Stimulated activated CD4-positive, alpha-beta T cell treated with anti-CD3 and anti-CD28 coated beads, Interleukin-1b, Interleukin-23, amount 100 ng/mL, for 48 hours (primary cell): ENCODE data around the gene USP5.

Experiments used
- DNase-seq: peaks from one replicate; pipeline ENCODE4 v3.0.0-alpha.2; 2020

The USP5 gene

DNA sequence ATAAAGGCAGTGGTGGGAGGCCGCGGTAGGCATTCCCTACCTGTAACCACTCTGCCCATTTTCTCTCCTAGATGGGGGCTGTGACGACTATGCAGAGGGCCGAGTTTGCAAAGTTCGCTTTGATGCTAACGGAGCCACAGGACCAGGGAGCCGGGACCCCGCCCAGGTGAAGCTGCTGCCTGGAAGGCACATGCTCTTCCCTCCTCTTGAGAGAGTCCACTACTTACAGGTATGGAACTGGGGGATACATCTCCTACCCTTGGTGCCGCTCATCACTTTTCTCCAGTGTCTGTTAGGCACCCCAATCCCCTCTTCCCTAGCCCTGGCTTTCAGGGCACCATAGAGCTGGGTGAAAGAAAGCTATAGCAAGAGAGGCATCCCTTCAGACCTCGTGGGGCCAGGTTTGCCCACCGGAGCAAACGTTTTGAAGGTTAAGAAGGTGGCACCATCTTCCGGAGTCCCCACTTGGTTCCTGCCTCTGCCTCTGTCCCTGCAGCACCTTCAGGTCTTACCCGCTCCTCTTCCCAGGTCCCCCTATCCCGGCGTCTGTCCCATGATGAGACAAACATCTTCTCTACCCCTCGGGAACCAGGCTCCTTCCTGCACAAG lies 25.7 kb upstream of the USP5 start:
- no peak for DNase-seq

DNA sequence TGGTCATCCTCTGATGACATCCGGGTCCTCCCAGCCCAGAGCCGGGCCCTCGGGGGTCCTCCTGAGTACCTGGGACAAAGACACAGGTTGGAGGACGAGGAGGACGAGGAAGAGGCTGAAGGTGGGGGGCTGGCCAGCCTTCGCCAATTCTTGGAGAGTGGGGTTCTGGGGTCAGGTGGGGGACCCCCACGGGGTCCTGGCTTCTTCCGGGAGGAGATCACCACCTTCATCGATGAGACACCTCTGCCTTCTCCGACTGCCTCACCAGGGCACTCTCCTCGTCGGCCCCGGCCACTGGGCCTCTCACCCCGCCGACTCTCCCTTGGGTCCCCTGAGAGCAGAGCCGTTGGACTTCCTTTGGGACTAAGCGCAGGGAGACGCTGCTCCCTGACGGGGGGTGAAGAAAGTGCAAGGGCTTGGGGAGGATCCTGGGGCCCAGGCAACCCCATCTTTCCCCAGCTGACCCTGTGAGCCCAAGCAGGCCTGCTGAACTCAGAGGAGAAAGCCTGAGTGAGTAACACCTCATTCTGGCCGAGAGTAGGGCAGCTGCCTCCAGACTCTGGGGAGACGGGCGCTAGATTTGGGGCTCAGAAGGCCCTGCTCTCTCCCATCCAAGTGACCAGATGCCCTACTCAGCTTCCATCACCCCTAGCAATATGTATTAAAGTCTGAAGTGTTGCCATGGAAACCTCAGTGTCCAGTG lies 25.1 kb upstream of the USP5 start:
- DNase-seq: no peak

DNA sequence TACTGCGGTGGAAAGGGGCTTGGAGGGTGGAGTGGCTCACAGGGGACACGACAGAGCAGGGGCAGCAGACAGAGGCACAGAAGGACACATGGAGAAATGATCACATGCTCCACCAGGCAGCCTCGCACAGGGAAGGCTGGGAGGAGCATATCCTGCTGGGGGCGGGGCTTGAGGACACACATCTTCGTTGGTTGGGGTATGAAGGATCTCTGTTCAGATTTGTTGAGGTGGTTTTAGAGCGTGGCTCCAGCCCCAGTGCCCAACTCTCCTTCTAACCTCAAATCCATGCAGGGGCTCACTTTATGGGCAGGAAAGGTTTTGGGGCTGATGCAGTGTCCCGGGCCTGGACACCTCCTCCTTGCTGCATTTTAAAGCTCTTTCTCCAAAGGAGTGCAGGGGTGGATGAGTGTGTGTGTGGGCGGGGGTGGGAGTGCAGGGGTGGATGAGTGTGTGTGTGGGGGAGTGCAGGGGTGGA lies 24.5 kb upstream of the USP5 start:
- DNase-seq: peak; percentile 59

DNA sequence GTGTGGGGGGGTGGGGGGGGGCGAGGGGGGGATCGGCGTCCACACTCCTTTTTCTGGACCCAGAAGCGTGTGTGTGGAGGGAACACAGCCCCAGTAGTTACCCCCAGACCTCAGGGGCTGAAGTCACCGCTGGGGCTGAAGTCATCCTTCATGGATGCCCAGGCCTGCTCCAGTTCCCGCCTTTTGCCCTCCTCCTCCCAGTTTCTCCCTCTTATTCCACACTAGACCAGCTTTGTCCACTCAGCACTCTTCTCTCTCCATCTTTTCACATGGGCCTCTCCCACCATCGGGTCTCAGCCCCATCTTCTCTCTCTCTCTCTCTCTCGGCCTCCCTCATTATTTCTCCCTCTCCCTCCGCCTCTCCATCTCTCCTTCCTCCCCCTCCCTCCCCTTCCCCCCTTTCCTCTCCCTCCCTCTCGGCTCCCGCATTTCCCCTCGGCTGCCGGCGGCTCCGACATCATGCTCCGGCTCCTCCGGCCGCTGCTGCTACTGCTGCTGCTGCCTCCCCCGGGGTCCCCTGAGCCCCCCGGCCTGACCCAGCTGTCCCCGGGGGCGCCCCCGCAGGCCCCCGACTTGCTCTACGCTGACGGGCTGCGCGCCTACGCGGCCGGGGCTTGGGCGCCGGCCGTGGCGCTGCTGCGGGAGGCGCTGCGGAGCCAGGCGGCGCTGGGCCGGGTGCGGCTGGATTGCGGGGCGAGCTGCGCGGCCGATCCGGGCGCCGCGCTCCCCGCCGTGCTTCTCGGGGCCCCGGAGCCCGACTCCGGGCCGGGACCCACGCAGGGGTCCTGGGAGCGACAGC lies 23.8 kb upstream of the USP5 start, which contains the start of gene P3H3:
Gene P3H3 (plus strand): TSS at position 426 of the 799 bp plus-strand sequence. CDS start 34 bp downstream, at position 460.
- DNase-seq: no peak

DNA sequence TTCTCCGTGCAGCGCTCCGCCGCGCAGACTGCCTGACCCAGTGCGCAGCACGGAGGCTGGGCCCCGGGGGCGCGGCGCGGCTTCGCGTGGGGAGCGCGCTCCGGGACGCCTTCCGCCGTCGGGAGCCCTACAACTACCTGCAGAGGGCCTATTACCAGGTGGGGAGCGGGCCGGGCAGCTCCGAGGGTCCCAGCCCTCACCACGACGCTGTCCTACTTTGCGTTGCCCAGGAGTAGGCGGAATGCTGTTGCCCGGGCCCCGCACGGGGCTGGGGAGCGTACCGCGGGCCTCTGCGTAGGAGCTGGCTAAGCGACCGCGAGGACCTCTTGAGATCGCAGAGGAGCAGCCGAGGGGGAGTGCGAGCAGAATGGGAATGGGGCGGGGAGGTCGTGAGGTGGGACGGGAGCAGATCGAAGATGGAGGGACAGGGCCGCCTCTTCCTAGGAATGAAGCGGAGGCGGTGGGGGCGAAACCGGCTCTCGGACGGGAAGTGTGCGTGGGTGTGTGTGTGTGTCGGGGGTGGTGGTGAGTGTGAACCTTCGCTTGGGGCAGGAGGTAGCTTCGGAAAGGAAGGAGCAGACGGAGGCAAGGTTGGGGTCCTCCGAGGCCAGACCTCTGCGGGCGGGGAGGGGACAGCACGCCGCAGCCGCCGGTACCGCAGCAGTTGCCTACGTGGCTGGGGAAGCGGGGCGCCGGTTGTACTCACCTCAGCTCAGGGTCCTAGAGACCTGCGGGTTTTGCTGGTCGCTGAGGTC lies 23.0 kb upstream of the USP5 start:
- DNase-seq: peak; percentile 33

DNA sequence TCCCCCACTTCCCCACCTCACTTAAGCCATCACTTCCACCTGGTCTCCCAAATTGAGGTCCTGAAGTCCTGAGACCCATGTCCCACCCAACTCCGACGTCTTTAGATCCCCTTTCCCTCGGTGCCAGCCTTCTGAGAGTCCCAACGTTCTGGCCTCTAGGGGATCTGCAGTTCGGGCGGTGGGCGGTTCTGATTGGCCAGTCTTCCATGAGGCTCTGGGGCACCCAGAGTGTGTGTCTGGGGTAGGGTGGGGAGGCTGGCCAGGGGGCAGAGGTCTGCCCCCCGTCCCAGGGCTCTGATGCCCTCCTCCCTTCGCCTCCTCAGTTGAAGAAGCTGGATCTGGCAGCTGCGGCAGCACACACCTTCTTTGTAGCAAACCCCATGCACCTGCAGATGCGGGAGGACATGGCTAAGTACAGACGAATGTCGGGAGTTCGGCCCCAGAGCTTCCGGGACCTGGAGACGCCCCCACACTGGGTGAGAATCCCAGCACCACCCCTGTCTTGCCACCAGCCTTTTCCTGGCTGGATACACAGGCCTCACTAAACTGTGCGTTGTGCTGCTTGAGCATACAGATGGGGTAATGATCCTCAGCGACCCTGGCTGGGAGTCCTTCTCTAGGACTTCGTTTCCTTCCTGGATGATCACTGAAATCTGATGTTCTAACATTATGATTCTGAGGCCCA lies 22.3 kb upstream of the USP5 start:
- DNase-seq: no peak

DNA sequence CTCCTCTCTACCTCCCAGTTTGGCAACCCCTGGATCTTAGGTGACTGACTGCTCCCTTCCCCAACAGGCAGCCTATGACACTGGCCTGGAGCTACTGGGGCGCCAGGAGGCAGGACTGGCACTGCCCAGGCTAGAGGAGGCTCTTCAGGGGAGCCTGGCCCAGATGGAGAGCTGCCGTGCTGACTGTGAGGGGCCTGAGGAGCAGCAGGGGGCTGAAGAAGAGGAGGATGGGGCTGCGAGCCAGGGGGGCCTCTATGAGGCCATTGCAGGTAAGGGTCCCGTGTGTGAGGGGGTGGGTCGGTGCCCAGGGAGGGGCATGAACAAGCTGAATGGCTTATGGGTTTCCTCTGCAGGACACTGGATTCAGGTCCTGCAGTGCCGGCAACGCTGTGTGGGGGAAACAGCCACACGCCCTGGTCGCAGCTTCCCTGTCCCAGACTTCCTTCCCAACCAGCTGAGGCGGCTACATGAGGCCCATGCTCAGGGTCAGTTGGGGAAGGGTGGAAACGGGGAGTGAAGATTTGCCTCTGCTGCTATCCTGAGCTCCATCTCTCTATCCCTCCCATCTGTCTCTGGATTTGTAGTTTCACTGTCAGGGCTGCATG lies 21.6 kb upstream of the USP5 start:
- DNase-seq: no peak

DNA sequence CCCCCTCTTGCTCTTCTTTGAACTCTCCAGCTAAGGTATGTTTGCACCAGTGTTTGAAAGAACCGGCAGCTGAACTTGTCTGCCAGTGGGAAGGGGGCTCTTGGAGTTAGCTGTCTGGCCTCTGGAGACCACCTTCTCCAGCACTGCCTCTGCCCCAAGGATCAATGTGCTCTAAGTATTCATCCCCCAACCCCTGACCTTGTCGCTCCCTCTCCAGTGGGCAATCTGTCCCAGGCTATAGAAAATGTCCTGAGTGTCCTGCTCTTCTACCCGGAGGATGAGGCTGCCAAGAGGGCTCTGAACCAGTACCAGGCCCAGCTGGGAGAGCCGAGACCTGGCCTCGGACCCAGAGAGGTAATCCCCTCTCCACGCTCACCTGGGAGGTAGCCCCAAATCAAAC lies 21.0 kb upstream of the USP5 start:
- no peak for DNase-seq

DNA sequence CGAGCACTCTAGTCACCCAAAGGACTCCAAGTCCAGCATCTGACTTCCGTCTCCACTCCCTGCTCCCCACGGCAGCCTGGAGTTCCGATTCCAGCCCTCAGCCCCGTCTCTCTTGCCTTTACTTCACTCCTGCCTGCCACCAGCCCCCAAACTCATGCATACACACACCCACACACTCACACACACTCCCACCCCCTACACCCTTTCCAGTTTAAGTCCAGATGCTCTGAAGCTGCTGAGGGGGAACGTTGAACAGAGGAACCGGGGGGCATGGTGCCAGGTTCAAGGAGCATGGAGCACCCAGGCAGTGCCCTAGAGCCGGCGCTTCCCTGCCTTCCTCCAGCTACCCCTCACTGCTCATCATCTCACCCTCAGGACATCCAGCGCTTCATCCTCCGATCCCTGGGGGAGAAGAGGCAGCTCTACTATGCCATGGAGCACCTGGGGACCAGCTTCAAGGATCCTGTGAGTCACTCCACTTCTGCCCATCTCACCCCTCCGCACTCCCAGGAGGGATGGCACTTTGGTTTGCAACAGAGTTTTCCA lies 20.4 kb upstream of the USP5 start:
- no peak for DNase-seq

DNA sequence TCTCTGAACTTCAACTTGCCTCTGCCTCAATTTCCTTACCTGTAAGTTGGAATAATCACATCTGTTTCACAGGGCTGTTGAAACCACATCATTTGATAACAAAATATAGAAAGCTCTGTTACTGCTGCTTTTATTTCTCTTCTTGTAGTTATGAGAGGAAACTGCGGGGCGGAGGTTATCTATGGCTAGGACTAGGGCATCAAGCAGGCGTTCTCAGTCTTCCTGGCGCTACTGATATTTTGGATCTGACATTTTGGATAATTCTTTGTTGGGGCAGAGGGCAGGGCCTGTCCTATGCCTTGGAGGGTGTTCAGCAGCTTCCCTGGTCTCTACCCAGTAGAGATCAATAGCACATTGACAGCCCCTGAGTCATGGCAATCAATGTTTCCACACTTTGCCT lies 19.8 kb upstream of the USP5 start:
- no peak for DNase-seq

DNA sequence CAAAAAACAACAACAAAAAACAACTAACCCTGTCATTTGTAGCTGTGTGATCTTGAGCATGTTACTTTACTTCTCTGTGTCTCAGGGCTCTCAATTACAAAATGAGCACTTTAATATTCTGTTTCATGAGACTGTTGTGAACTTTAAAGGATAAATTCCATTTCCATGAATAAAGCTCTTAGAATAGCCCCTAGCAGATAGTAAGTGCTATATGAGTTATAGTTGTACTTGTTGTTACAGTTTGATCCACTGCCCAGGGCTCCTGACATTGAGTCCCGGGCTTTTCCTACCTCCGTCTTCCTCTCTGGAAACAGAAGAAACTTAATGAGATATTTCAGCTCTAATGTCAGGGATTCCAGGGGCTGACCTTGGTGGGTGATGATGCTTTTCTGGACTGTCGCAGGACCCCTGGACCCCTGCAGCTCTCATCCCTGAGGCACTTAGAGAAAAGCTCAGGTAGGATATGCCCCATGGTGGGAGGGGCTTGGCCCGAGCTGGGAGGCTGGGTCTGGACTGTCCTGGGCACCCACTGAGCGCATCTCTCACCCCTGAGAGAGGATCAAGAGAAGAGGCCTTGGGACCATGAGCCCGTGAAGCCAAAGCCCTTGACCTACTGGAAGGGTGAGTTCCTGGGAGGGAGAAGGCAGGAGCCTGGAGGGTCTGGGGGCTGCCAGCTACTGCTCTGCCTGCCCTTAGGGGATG lies 18.6 kb upstream of the USP5 start:
- DNase-seq: no peak

DNA sequence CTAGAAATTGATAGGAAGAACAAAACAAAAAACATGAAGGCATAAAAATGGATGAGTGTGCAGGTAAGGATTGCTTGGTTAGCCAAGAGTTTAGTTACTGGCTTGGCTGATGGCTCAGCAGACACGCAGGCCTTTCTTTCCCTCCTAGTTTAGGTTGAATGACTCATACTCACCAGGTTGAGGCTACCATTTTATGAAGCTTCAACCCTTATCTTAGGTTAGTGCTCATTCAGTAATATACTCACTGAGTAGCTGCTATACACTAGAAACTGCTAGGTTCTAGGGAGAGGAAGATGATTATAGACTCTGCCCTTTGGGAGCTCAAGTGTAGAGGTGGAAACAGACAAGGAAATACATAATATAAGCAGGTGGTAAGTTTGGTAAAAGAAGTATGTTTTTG lies 17.7 kb upstream of the USP5 start:
- DNase-seq: no peak

DNA sequence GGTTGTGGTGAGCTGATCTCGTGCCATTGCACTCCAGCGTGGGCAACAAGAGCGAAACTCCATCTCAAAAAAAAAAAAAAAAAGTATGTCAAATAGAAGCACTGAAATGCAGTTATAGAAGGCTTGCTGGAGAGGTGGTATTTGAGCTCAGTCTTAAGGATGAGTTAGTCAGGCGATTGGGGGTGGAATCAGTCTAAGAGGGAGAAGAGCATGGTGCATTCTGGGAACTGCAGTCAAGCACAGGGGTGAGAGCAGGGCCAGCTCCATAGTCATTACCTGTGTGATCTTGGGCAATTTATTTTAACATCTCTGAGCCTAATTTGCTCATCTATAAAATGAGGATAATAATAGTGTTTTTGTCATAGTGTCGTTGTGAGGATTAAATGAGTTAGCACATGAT lies 17.1 kb upstream of the USP5 start:
- no peak for DNase-seq

DNA sequence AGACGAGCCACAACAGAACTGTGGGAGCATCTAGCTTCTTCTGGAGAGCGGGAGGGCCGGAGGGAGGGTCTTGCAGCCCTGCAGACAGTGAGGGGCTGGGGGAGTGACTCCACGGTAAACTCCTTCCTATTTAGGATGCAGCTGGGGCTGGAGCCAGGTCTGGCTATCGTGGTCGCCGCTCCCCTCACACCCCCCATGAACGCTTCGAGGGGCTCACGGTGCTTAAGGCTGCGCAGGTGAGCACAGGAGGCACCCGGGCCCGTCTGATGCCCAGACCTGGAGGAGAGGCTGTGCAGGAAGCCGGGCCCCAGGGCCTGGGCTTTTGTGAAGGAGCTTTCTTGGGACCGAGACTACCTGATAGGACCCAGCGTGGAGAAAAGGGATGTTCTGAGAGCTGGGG lies 15.1 kb upstream of the USP5 start:
- no peak for DNase-seq

DNA sequence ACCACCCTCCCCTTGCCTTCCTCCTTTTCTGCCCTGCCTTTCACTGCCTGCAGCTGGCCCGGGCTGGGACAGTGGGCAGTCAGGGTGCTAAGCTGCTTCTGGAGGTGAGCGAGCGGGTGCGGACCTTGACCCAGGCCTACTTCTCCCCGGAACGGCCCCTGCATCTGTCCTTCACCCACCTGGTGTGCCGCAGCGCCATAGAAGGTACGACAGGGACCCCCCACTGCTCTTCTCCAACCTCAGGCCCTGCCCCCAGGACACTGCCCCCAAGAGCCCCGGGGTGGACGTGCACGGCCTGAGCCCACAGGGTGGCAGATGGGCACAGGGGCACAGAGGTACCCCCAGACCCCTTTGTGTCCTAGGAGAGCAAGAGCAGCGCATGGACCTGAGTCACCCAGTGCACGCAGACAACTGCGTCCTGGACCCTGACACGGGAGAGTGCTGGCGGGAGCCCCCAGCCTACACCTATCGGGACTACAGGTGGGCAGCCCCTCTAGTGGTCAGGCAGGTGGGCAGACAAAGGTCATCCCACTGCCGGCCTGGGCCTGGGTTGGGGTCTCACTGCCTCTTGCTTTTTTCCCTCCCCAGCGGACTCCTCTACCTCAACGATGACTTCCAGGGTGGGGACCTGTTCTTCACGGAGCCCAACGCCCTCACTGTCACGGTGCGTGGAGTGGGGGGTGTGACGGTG lies 14.4 kb upstream of the USP5 start:
- no peak for DNase-seq

DNA sequence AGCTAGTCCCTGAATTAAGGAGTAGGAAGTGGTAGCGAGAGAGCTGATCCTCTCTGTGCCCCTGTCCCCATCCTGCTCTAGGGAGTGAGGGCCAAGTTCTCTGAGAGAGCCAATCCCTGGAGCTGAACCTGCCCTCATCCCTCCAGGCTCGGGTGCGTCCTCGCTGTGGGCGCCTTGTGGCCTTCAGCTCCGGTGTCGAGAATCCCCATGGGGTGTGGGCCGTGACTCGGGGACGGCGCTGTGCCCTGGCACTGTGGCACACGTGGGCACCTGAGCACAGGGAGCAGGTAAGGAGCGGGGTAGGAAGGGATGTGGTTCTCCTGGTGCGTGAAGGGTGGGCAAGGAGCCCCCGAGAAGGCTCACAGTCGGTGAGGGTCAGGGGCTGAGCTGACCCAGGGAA lies 13.1 kb upstream of the USP5 start:
- no peak for DNase-seq

DNA sequence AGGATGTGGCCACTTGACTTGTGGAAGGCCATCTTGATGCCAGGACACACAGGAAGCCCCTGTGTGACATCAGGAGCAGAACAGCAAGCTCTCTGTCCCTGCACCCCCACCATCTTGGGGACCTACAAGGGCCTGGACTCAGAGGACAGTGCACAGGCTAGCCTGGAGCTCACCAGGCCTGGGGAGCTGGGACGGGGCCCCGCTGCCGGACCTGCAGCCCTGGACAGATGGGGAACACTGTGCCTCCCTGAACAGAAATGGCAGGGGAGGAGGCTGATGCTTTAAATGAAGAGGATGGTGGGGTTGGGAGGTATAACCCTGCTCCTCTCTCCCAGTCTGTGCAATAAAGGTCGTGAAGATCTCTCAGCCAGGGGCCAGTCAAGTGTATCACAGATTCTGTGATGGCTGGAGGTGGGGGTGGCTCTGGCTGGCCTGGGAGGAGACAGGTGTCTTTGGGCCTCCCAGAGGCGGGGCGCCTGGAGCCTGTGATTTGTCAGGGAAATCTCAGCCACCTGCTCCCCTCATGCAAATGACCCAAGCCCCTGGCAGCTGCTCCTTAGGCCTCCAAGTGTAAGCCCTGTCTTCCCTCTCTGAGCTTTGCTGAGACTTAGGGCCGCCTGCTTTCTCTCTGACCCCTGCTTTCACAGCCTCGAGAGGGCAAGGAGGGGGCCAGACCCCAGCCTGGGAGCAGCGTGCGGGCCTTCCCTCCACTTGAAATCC lies 12.3 kb upstream of the USP5 start:
- DNase-seq: no peak

DNA sequence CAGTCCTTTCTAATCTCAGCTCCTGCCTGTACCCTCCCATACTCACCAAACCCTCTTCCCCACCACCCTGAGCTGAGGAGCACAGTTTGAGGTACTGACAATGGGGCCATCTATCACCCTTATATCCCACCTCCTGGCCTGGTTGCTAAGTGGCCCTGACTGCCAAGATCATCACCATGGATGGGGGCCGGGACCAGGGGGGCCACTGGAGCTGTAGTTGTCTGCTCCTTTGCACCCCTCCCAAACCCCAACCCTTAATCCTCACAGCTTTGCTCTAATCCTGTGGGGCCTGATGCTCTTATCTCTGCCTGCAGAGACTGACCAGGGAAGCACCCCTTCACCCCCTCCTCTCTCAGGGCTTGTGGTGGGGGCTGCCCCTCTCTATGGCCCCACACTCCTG lies 11.6 kb upstream of the USP5 start:
- DNase-seq: no peak

DNA sequence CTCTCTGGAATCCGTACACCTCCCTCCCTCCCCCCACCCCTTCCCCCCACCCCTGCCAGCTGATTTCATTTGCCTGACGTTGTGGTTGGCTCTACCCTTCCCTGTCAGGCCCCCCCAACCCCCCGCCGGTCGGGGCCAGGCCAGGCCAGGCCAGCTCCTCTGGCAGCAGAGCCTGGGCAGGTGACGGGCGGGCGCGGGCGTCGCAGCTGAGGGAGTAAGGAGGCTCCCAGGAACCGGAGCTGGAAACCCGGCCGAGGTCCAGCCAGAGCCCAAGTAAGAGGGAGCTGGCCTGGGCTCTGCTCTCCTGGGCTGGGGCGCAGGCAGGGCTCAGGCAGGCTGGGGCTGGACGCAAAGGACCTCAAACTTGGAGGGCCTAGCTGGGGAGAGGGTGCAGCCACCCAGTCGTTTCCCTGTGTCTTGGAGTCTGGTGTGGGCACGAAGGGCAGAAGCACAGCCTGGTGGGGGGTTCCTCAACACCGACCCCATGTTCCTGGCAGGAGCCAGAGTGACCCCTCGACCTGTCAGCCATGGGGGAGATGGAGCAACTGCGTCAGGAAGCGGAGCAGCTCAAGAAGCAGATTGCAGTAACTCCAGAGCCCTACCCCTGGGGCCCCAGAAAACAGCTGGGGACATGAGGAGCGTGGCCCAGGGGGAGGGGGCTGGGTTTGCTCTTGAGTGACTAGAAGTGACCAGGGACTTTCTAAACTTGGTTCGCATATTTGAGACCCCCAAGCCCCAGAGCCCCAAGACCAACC lies 11.0 kb upstream of the USP5 start, which contains the start of gene GNB3:
Gene GNB3 (plus strand): TSS at position 165 of the 755 bp plus-strand sequence. CDS start 363 bp downstream, at position 528.
- DNase-seq: no peak
